ENCODE results near the gene OR4C45.
"Not testable (repeated sequence)": the region's sequence is repeated elsewhere in the genome, so short reads cannot be mapped to it uniquely, and the experiment has no call there.

OR4C45 gene

DNA sequence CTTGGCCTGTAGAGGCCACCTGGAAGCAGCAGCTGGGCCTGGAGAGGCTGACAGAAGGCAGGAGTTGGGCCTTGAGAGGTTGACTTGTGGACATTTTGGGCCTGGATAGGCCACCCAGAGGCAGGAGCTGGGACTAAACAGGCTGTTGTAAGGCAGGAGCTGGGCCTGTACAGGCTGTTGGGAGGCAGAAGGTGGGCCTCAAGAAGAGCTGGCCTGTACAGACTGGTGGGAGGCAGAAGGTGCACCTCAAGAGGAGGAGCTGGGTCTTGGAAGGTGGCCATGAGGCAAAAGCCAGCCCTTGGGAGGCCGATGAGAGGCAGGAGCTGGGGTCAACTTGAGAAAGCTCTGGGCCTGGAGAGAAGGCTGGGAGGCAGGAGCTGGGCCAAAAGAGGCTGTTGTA lies 45.3 kb downstream of the OR4C45 start:
- no peak overlapping the region for H3K4me3 ChIP-seq (ENCODE audit: low read length)
- TF ChIP-seq ZNF274 (IDR thresholded peaks at IDR 0.05; ENCODE audit: low read depth, low read length) = no peak

DNA sequence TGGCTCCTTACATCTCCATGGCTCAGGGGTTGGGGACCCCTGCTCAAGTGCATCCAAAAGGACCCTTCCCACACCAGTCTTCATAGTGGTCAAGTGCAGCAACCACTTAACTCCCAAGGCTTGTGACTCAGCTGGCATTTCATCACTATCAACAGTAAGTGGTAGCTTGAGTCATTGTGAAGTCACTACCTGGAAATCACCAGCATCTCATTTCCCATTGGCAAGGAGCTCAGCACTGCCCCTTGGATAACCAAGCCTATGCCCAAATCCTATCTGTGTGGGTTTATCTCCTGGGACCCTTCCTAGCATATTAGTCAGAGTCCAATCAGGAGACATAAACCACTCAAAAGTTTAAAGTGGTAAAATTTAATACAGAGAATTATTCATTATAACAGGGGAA lies 46.3 kb downstream of the OR4C45 start:
- not testable (repeated sequence) for H3K4me3 ChIP-seq (ENCODE audit: low read length)

GRCh38 chr11:50080256-50080655 lies 47.6 kb downstream of the OR4C45 start:
- no peak overlapping the region for H3K4me3 ChIP-seq (ENCODE audit: low read length)
- TF ChIP-seq ZNF274 (IDR thresholded peaks at IDR 0.05; ENCODE audit: low read depth, low read length) = no peak
